ENCODE results near the gene BUD13.

Gene BUD13

DNA sequence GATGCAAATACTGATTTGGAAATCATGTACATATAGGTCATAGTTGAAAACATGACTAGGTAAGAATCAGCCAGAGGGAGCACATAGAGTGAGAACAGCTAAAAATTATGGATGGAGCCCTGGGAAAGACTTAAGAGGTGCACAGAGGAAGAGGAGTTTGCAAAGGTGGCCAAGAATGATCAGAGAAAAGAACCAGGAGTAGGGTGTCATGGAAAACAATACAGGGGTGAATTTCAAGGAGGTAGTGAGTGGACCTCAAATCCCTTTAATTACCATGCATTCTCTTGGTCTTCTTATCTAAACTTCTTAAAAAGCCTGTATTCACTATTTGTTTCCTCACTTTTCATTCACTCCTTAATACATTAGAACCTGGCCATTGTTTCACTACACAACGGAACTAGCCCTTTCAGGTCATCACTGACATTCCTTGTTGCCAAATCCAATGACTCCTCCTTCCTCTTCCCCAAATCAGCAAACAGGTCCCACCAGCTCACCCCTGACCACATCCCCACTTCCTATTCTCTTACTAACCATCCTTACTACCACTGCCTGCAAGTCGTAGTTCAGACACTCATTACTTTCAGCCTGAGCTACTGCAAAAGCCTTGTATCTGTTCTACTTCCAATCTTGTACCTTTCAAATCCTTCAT is 22.6 kb downstream of the BUD13 start:
- no peak for DNase-seq (ENCODE audit: low spot score)

DNA sequence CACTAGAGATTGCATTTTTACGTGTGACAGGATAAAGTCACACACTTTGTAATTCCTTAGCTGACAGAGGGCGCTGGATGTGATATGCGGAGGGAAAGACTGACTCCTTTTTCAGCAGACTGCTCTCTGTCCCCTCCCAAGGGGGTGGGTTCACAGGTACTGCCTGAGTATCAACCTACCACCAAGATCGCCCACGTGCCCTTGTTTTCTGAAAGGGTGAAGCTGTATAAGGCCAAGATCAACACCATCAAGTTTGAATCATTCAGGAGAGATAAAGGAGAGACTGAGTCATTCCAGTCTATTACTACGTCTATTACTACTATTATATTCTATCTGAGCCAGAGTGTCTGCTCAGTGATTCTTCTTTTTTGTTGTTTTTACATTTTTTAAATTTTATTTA is 30.7 kb downstream of the BUD13 start:
- DNase-seq (ENCODE audit: low spot score): no peak

- no peak for DNase-seq (ENCODE audit: low spot score)
Measured at GRCh38 chr11:116740741-116741140, 32.0 kb downstream of the BUD13 start.

DNA sequence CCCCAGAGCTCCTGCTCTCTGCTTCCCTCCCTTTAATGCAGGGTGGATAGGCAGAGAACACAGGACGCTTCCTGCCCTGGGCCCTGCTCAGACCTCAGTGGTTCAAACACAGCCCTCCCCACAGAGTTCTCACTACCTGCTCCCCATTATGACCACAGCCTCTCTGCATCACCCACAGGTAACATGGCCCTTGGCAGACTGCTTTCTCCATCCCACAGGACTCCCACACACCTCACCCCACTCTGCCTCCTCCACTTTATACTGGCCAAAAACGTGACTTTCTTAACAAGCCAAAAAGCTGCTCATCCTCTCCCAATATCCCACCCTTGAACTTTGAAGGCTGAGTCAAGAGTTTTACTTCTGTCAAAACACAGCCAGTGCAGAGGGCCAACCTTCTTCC is 33.8 kb downstream of the BUD13 start:
- no peak for DNase-seq (ENCODE audit: low spot score)

DNA sequence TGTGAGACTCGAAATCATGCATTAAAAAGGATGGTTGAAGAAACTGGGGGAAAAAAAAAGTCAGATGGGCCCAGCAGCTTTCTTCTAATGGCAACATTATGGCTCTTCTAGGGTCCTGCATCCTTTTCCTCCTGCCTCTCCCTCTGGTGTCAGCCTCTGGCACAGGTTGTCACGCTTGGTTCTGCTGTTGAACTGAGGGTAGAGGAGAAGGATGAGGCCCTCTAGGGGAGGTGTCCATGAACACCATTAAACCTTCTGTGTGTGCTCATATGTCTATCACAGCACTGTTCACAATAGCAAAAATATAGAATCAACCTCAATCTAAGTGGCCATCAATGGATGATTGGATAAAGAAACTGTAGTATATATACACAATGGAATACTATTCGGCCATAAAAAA is 36.0 kb downstream of the BUD13 start:
- no peak for DNase-seq (ENCODE audit: low spot score)

- no peak for DNase-seq (ENCODE audit: low spot score)
Measured at GRCh38 chr11:116733969-116734508, 38.7 kb downstream of the BUD13 start.

- no peak for DNase-seq (ENCODE audit: low spot score)
Measured at GRCh38 chr11:116733043-116733755, 39.6 kb downstream of the BUD13 start.

DNA sequence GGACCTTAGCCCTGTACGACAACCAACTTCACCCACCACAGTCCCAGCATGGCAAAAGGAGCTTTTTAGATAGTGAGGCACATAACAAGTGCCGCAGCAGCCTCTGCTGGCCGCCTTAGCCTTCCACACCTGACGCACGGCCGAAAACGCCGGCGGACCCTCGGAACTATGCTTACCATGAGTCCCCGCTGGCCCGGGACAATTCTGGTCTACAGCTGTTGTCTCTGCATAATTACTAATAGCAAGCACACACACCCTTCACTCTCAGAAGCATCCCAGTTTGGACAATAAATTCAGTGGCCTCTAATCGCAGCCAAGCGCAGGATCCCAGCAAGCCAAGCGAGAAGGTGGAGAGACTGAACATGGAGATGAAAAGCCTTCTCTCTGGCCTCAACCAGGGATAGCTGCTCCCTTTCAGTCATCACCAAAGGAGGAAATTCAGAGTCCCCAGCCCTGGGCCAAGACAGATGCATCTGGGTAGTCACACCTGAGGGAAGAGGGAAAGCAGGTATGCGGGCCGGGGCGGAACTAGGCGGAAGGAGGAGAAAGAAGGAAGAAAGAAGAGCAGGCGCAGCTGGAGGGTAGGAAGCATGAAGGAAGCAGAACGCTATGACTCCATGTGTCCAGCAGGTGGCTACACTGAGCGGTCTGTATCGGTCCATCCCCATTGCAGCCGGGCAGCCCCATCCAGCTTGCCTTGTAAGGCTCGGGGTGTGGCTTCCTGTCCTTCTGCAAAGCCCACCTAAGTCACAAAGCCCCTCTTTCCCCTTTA is 40.3 kb downstream of the BUD13 start:
- peak; percentile 66 for DNase-seq (ENCODE audit: low spot score)

GRCh38 chr11:116731821-116732220 is 41.0 kb downstream of the BUD13 start:
- DNase-seq (ENCODE audit: low spot score): no peak

- no peak for DNase-seq (ENCODE audit: low spot score)
Measured at GRCh38 chr11:116731097-116731761, 41.6 kb downstream of the BUD13 start.

- DNase-seq (ENCODE audit: low spot score): no peak
Measured at GRCh38 chr11:116730601-116731000, 42.2 kb downstream of the BUD13 start.

GRCh38 chr11:116730241-116730561 is 42.6 kb downstream of the BUD13 start:
- no peak for DNase-seq (ENCODE audit: low spot score)

DNA sequence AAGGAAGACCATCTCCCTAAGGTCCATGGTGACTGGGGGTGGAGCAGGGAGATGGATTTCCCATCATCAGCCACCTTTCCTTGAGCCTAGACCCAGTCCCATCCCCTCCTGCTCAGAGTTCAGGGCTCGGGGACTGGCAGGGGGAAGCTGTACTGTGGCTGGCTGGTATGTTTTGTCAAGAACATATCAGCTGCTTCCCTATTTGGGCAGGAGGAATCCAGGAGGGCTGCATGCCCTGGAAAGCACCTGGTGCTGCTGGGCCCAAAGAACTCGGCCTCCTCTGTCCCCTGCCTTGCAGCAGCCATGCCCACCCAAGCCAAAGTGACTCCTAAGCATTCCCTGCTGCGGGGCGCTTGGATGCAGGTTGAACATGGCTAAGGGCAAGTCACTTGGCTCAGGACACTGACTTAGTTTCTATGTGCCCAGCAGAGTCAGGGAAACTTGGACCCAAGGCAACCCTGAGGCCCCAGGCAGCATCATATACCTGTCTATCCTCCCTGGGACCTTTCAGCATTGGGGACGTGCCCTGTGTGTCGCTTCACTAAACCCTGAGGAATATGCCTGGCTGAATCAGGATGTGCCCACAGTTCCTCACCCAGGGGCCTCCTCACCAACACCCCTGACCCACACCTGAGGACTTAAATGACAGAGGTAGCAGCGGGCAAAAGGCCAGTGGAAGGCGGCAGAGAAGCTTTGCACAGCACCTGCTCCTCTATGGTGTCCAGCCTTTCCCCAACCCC is 43.1 kb downstream of the BUD13 start:
- no peak for DNase-seq (ENCODE audit: low spot score)

- DNase-seq (ENCODE audit: low spot score): no peak
Measured at GRCh38 chr11:116727990-116728389, 44.8 kb downstream of the BUD13 start.

GRCh38 chr11:116725434-116726221 is 47.2 kb downstream of the BUD13 start:
- DNase-seq (ENCODE audit: low spot score): no peak

DNA sequence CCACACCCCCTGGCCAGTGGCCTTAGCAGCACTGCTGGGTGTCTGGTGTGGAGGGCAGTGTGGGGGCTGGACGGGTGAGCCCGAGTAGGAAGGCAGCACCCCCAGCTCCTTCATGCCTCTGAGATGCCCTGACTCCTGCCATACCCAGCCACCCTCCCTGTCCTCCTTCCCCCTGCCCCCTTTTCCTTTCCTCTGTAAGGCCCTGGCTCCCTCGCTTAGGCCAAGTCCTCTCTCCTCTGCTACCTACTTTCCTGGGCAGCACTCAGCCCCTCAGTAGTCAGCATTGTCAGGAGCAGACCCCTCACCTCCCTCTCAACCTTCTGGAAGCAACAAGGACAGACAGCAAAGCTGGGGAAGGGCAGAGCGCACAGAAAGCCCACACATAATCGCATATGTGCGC is 48.0 kb downstream of the BUD13 start:
- no peak for DNase-seq (ENCODE audit: low spot score)

- DNase-seq (ENCODE audit: low spot score): no peak
Measured at GRCh38 chr11:116723511-116723910, 49.3 kb downstream of the BUD13 start.

DNA sequence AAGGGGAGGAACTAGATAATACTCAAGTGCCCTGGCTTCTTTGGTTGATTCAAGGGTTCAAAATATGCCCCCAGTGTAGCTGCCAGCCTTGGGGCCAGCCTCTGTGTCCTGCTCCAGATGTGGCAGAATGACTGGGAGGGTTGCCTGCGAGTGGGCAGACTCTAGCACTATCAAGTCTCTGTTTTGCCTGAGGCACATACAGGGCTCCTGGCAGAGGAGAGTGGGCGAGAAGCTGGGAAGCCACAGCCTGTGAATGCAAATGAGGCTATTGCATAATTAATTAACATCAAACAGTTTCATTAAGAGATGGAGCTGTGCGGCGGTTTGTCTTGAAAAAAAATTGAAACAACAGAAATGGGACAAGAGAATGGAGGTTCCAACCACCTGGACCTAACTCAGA is 50.8 kb downstream of the BUD13 start:
- DNase-seq (ENCODE audit: low spot score): no peak

DNA sequence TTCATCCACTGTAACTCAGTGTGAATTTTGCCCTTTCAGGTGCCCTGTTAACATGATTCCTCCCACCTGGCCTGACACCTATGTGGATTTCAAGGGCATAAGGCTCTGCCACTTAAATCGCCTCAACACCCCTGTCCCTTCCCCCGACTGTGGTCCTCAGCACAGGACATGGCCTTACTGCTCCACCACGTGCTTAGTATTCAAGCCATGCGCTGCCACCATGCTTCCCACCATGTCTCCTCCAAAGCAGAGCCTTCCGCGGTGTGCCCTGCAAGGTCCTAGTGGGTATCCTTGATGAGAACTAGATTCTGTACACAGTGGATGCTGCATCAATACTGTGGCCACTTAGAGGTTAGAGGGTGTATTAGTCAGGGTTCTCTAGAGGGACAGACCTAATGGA is 51.9 kb downstream of the BUD13 start:
- no peak for DNase-seq (ENCODE audit: low spot score)

DNA sequence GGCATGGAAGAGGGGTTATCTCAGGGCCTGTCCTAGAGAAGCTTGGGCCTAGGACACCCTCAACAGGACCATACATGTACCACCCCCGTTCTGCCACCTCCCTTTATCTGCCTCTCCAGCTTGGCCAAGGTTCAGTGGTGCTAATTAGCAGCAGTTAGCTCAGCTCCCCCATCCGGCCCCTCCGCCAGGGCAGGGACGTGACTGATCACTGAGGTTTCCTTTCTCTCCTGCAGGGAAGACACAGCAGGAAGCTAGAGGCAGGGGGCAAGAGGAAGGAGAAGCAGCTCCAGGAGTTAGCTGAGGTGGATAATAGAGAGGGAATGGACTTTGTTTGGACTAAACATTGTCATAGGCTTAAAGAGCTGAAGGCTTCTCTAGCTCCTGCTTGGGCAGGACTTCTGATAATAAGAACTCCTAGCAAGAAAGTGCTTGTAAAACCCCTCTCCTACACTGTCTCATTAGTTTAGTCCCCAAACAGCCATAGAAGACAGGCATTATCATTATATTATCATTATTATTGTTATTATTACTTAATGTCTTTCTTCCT is 53.8 kb downstream of the BUD13 start:
- DNase-seq (ENCODE audit: low spot score): no peak

- DNase-seq (ENCODE audit: low spot score): no peak
Measured at GRCh38 chr11:116716621-116717020, 56.2 kb downstream of the BUD13 start.
